Ovary (tissue), 3 donors: ENCODE data around the gene WDR36.

ENCODE experiments used
- CTCF ChIP-seq, 3 donors: fragments of 450-650 bp in 2 of 3; fragments of 200-600 bp in 1 of 3; IDR thresholded peaks; one replicate each; pipeline versions ENCODE4 v1.5.1 to v1.8.0; 2016 to 2022; ENCODE audit warnings: antibody characterized with exemption in 3 of 3, mild to moderate bottlenecking in 1 of 3
- POLR2A ChIP-seq: fragments of 450-650 bp; IDR thresholded peaks from one replicate; pipeline ENCODE4 v1.6.1; 2017; ENCODE audit warnings: antibody characterized with exemption, mild to moderate bottlenecking, moderate library complexity
- donor health status: DM: no; HTN: no; CAD: no.

DNA sequence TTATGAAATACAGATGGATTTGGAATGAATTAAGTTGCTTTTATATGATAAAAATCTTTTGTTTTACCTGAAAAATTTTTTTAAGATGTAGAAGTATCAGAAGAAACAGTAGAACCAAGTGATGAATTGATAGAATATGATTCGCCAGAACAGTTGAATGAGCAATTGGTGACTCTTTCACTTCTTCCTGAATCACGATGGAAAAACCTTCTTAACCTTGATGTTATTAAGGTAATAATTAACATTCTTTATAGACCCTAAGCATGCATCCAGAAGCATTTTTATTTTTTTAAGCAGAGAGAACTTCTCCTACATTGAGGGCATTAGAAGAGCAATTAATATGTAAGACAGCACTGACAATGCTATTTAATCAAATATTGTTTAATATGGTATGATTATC is 28.8 kb downstream of the WDR36 start:
- TF ChIP-seq CTCF (IDR thresholded peaks at IDR 0.05), result no peak
- no peak for TF ChIP-seq POLR2A
